ENCODE data around the gene MAML2.

DNA sequence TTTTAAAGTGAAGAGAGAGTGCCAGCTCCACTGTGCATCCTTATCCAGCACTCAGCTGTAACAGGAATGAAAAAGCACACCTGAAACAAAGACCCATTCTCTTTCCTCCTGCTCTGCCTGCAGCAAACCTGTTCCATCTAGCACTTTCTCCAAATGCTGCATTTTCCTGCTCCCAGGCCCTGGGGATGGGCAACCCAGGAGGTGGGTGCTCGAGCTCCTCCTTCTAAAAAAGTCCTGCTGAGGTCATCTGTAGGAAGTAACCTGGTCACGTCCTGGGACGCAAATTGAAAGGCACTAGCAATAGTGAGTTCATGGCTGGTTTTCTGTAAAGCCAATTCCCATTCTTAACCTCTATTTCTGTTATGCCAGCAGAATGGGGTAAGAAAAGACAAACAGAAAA is 173.7 kb downstream of the MAML2 start:
- TF ChIP-seq ZNF263 (CRISPR knock-in tag; IDR thresholded peaks at IDR 0.05) (no peak), EP300 (IDR thresholded peaks at IDR 0.05; ENCODE audit: low read depth in 2 of 2, low read length in 2 of 2) (no peak), EP300 (CRISPR knock-in tag; IDR thresholded peaks at IDR 0.05; ENCODE audit: borderline replicate concordance) (no peak), ZNF746 (CRISPR knock-in tag; IDR thresholded peaks at IDR 0.05) (no peak), TOE1 (CRISPR knock-in tag; IDR thresholded peaks at IDR 0.05) (no peak), ZBTB20 (CRISPR knock-in tag; IDR thresholded peaks at IDR 0.05; ENCODE audit: borderline replicate concordance, low read depth) (no peak), ERF (CRISPR knock-in tag; IDR thresholded peaks at IDR 0.05) (no peak)
- TF ChIP-seq, protein P1, sequence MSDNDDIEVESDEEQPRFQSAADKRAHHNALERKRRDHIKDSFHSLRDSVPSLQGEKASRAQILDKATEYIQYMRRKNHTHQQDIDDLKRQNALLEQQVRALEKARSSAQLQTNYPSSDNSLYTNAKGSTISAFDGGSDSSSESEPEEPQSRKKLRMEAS (IDR thresholded peaks at IDR 0.05) = no peak
